Erythroblast (primary cell): Measurements from ENCODE around the gene TMEM131.

ENCODE experiments used
- DNase-seq, 2 experiments: peaks; one replicate each; lab custom pipeline; 2025; lab: John Stamatoyannopoulos, UW
- GATA1 ChIP-seq: IDR thresholded peaks from 2 replicates; pipeline ENCODE4 v1.6.1; 2011; ENCODE audit warnings: low read depth, mild to moderate bottlenecking, control low read depth, low read length, moderate library complexity
- POLR2A ChIP-seq: IDR thresholded peaks from 2 replicates; pipeline ENCODE4 v1.6.1; 2011; ENCODE audit warnings: mild to moderate bottlenecking, low read length

TMEM131 gene

GRCh38 chr2:97758131-97758705, 237.5 kb downstream of the TMEM131 start:
- no peak for DNase-seq
- TF ChIP-seq POLR2A (no peak), GATA1 (no peak)

GRCh38 chr2:97757062-97757461, 238.7 kb downstream of the TMEM131 start:
- no peak for DNase-seq

GRCh38 chr2:97755491-97755890, 240.3 kb downstream of the TMEM131 start:
- DNase-seq, result no peak
- TF ChIP-seq GATA1 (no peak), POLR2A (no peak)

More at GRCh38 chr2:97757062-97757461, 238.7 kb downstream of the TMEM131 start:
- TF ChIP-seq GATA1 (no peak), POLR2A (no peak)

GRCh38 chr2:97754690-97755346, 240.9 kb downstream of the TMEM131 start:
- no peak for DNase-seq
- TF ChIP-seq GATA1, result no peak
- no peak for TF ChIP-seq POLR2A

GRCh38 chr2:97752342-97753334, 243.1 kb downstream of the TMEM131 start:
- no peak for TF ChIP-seq POLR2A
- TF ChIP-seq GATA1, result no peak
- no peak for DNase-seq

DNA sequence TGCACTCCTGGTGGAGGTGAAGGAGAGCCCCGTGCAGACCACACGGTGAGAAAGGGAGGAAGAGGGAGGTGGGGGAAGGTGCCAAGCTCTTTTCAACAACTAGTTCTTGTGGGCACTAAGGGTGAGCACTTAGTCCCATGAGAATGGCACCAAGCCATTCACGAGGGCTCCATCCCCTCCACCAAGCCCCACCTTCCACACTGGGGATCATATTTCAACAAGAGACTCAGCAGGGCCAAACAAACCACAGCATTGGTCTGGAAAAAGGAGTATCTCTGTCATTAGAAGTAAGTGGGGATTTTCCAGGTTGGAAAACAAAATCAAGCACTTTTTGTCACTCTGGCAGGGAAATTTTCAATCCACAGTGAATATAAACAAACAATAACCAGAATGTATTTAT, 244.0 kb downstream of the TMEM131 start:
- TF ChIP-seq GATA1 (no peak), POLR2A (no peak)

GRCh38 chr2:97750017-97750416, 245.7 kb downstream of the TMEM131 start:
- DNase-seq, result no peak
- TF ChIP-seq GATA1 (no peak), POLR2A (no peak)

More for the DNA sequence above, 244.0 kb downstream of the TMEM131 start:
- no peak for DNase-seq

DNA sequence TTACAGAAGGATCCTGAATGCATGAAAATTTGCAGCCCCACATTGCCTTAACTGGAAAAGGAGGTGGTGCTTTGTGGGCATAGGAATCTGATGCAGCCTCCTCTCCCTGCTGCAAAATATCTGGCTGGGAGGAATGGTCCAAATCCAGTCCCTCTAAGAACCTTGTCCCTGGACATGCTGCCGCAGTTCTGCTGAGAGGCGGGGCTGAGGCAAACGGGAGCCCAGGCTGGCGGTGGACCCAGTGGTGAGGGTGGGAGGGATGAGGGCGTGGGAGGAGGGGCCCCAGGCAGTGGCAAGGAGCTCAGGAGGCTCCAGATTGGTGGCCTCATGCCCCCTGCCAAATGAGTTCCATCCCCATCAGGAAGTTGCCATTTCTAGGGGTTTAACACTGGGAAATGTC, 246.2 kb downstream of the TMEM131 start:
- no peak for DNase-seq
- TF ChIP-seq POLR2A (no peak), GATA1 (no peak)

GRCh38 chr2:97747716-97748115, 248.0 kb downstream of the TMEM131 start:
- no peak for TF ChIP-seq POLR2A
- TF ChIP-seq GATA1, result no peak
- DNase-seq, result no peak

GRCh38 chr2:97747285-97747684, 248.5 kb downstream of the TMEM131 start:
- no peak for TF ChIP-seq POLR2A
- TF ChIP-seq GATA1, result no peak
- no peak for DNase-seq

DNA sequence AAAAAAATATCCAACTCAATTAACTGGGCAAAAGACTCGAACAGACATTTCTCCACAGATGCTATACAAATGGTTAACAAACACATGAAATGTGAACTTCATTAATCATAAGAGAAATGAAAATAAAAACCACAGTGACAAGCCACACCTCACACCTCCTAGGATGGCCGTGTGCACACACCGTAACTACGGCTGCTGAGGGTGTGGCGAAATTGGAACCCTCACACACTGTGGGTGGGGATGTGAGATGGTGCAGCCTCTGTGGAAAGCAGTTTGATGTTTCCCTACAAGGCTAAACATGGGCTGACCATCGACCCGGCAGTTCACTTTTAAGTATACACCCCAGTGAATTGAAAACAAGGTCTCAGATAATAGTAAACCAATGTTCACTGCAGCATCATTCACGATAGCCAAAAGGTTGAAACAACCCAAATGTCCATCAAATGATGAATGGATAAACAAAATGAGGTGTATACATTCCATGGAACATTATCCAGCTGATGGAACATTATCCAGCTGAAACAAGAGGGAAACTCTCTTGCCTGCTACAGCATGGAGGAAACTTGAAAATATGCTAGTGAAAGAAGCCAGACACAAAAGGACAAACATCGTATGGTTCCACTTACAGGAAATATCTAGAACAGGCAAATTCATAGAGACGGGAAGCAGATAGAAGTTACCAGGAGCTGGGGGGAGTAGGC, 250.1 kb downstream of the TMEM131 start:
- DNase-seq, result no peak

GRCh38 chr2:97743913-97744312, 251.8 kb downstream of the TMEM131 start:
- TF ChIP-seq POLR2A (no peak), GATA1 (no peak)
- no peak for DNase-seq

More for the DNA sequence above, 250.1 kb downstream of the TMEM131 start:
- no peak for TF ChIP-seq GATA1
- no peak for TF ChIP-seq POLR2A

DNA sequence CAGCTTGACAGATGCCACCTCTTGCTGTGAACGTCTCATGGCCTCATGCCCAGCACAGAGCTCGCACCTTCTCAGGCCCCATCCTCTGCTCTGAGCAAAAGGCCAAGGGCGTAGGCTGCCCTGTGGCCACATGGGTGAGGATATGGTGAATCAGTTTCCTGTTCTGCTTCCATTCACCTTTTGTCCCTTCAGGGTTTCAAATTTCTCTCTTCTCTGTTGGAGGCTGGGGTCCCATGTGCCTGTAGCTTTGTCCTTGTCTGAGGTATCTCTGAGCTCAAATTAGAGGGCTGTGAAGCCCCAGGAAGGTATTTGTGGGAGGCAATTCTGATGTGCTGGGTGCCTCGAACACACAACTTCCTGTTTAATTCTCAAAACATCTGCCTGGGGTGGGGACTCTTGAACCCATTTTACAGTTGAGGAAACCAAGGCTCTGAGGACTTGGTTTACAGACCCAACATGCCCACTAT, 253.3 kb downstream of the TMEM131 start:
- DNase-seq, result no peak
- TF ChIP-seq GATA1 (no peak), POLR2A (no peak)
